DMS153 (cell line): ENCODE data around the gene BSN.
A peak's percentile ranks its signal among the peaks of the same experiment; 100 is the strongest.

ENCODE experiments used
- DNase-seq: peaks from one replicate; lab custom pipeline; 2025; lab: John Stamatoyannopoulos, UW

The BSN gene, protein sequence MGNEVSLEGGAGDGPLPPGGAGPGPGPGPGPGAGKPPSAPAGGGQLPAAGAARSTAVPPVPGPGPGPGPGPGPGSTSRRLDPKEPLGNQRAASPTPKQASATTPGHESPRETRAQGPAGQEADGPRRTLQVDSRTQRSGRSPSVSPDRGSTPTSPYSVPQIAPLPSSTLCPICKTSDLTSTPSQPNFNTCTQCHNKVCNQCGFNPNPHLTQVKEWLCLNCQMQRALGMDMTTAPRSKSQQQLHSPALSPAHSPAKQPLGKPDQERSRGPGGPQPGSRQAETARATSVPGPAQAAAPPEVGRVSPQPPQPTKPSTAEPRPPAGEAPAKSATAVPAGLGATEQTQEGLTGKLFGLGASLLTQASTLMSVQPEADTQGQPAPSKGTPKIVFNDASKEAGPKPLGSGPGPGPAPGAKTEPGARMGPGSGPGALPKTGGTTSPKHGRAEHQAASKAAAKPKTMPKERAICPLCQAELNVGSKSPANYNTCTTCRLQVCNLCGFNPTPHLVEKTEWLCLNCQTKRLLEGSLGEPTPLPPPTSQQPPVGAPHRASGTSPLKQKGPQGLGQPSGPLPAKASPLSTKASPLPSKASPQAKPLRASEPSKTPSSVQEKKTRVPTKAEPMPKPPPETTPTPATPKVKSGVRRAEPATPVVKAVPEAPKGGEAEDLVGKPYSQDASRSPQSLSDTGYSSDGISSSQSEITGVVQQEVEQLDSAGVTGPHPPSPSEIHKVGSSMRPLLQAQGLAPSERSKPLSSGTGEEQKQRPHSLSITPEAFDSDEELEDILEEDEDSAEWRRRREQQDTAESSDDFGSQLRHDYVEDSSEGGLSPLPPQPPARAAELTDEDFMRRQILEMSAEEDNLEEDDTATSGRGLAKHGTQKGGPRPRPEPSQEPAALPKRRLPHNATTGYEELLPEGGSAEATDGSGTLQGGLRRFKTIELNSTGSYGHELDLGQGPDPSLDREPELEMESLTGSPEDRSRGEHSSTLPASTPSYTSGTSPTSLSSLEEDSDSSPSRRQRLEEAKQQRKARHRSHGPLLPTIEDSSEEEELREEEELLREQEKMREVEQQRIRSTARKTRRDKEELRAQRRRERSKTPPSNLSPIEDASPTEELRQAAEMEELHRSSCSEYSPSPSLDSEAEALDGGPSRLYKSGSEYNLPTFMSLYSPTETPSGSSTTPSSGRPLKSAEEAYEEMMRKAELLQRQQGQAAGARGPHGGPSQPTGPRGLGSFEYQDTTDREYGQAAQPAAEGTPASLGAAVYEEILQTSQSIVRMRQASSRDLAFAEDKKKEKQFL (N-terminal part only)

DNA sequence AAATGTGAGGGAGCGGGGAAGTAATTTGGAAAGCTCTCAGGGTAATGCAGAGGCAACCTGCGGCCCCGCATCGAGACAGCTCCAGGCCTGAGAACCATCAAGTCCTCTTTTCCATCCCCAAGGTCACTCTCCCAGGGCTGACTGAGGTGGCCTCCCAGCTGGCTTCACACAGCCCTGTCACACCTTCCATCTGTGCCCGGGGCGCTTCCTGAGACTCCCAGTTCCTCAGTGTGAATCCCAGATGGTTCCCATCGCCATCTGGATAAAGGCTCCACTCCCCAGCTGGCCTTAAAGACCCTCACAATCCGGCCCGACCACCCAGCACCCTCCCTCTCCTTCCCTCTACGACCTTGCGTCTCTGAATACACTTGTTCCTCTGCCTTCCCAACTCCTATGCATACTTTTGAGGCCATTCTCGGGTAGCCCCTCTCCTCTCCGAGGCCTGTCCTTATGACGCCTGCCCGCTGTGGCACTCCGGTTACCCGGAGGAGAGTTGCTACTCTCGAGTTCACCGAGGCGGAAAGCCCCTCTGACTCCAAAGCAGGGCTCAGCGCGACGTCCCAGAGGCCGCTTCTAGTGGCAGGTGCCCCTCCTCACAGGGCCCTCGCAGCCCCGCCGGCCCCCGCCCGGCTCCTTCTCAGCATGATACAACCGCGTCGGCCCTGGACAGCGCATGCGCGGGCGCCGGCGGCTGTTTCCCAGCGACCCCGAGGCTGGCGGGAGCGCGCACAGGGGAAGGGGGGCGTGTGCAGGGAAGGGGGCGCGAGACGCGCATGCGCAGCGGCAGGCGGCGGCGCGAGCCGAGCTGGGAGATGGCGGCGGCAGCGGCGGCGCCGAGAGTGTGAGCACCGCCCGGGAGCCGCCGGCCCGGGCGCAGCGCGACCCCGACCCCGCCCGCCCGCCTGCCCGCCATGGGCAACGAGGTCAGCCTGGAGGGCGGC is at the start of gene BSN:
BSN (plus strand) TSS at position 786 of the 941 bp plus-strand sequence; CDS start at position 912, 126 bp downstream.
- DNase-seq = peak; percentile 51

DNA sequence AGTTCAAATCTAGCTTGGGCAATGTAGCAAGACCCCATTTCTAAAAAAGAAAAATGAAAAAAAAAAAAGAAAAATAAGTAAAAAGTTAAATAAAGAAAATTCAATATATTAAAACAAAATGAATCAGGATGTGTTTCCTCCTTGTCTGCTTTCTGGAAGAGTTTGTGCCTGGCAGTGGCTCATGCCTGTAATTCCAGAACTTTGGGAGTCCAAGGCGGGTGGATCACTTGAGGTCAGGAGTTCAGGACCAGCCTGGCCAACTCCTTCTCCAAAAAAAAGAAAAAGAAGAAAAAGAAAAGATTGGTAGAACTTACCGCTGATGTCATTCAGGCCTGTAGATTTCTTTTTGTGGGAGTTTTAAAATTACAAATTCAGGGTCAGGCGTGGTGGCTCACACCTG is 47.4 kb upstream of the BSN start:
- no peak for DNase-seq

DNA sequence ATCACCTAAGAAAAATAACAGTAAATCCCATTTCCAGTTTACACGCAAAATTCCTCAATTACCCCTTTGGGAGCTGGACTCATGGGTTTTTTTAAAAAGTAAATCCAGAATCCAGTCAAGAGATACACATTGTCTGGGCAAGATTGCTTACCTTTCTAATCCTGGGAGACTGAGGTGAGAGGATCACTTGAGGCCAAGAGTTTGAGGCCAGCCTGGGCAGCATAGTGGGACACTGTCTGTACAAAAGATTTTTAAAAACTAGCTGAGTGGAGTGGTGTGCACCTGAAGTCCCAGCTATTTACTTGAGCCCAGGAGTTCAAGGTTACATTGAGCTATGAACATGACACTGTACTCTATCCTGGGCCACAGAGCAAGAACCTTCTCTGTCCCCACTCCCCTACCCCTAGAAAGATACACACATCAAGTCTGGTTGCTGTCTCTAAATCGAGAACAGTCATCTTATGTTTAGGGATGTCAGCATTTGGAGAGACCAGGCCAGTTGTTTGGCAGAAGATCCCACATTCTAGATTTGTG is 45.2 kb upstream of the BSN start:
- no peak for DNase-seq

DNA sequence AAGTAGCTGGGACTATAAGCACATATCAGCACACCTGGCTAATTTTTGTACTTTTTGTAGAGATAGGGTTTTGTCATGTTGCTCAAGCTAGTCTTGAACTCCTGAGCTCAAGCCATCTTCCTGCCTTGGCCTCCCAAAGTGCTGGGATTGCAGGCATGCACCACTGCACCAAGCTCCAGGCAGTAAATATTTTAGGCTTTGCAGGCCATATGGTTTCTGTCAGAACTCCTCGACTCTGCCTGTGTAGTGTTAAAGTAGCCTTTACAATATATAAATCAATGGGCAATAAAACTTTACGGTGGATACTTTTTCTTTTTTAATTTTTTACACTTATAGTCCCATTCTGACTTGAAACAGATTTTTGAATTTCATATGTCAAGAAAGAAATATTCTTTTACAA is 42.6 kb upstream of the BSN start:
- no peak for DNase-seq

DNA sequence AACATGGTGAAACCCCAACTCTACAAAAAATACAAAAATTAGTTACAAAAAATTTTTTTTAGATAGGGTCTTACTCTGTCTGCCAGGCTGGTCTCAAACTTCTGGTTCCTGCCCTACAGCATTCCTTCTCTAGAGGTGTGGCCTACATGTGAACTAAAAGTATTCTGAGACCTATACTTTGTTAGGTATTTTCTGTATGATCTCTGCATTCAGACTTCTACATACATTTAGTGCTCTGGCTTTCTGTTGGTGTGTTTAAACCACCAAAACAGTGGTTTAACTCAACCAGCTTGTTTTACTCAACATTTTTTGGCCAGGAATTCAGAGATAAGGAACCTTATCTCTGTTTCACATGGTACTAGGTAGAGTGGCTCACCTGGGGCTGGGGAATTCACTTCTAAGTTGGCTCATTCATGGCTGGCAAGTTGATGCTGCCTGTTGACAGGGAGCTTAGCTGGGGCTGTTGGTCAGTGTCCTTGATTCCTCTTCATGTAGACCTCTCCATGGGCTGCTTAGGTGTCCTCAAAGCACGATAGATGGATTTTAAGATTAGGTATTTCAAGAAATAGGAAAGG is 41.4 kb upstream of the BSN start:
- no peak for DNase-seq

DNA sequence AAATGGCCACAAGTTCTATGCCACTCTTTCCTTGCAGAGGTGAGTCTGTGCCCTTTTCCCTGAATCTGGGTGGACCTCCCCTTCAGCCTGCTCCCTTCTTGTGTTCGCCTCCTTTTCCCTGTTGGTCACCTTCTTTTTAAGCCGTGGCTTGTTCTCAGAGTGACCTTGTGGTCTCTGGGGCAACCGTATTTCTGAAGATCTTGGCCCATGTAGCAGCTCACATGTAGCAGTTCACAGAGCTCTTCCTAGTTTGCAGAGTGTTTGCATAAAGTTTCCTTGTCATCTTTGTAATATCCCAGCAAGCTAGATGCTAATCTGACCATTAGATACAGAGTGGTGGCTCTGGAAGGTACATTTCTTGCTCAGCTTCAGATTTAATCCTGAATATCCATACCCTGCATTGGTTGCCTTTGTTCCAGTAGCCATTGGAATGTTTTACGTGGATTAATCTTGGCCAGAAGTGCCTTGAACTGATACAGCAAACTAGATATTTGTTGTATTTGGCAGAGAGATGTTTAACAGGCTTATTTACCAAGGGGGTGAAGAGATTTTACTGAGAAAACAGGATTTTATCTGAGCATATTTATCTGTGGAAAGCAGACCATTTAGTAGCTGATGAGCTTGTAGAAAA is 40.7 kb upstream of the BSN start:
- DNase-seq = no peak

DNA sequence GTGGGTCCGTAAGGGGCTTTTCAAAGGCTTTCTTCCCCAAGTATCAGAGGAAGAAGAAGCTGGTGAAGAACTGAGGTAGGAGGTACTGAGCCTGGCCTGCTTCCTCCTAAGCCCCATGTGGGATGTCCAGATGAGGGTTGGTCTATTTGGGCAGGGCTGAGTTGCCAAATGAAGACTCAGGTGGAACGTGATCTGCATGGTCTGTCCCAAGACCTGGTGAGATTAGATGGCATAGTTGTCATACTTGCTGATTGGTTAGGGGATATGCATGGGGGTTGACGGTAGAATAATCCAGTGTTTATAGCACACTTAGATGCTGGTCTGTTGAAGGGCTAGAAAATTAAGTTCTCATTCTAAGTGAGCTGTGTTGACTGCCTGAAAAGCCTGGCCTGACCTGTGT is 36.3 kb upstream of the BSN start:
- DNase-seq = no peak

DNA sequence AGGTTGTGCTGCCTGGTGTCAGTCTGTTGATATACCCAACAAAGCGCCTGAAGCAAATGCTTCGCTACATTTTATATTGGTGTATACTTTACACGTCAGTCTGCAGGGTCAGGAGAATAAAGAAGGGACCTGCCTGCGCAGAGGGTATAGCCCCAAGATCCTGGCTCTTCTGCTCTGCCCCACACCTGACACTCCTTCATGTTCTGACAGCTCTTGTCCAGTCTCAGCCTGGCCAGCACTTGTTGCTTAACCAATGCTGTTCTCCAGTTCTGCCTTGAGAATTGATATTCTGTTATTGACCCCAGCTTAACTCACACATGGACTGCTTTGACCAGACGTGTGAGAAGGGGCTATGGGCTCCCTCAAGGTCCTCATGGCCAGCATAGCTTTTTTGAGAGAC is 35.8 kb upstream of the BSN start:
- no peak for DNase-seq

DNA sequence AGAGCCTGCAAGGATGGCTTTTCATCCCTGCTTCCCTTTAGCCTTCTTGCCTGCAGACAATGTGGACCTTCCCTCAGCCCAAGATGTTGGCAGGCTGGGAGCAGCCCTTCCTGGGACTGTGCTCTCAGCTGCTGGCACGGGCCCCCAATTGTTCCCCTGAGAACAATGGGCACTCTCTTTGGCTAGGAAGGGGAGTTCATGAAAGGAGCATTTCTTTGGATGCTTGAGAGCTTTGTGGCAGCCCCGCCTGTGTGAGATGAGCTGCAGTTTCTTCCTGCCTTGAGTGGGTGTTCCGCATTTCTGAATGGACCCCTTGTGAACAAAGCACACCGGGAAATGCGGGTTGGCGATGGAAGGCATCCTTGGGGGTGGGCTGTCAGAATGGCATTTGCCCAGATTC is 35.0 kb upstream of the BSN start:
- no peak for DNase-seq

DNA sequence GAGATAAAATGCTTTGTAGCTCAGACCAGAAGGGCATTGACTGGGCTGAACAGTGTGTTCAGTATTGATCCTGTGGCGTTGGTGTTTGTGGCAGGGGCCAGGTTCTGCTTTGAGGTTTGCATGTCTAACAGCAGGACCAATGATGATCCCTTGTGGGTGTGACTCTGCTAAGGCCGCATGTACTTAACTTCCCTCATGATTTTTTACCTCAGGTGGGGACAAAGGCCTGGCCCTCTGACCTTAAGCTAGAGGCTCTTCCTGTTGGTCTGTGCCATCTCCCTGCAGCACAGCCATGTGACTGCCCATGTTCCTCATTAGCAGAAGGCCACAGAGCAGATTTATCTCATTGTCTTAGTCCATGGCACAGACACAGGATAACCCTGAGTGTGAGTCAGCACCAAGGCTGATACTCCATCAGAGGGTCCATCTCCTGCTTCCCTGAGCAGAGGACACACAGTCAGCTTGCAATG is 34.3 kb upstream of the BSN start:
- no peak for DNase-seq

DNA sequence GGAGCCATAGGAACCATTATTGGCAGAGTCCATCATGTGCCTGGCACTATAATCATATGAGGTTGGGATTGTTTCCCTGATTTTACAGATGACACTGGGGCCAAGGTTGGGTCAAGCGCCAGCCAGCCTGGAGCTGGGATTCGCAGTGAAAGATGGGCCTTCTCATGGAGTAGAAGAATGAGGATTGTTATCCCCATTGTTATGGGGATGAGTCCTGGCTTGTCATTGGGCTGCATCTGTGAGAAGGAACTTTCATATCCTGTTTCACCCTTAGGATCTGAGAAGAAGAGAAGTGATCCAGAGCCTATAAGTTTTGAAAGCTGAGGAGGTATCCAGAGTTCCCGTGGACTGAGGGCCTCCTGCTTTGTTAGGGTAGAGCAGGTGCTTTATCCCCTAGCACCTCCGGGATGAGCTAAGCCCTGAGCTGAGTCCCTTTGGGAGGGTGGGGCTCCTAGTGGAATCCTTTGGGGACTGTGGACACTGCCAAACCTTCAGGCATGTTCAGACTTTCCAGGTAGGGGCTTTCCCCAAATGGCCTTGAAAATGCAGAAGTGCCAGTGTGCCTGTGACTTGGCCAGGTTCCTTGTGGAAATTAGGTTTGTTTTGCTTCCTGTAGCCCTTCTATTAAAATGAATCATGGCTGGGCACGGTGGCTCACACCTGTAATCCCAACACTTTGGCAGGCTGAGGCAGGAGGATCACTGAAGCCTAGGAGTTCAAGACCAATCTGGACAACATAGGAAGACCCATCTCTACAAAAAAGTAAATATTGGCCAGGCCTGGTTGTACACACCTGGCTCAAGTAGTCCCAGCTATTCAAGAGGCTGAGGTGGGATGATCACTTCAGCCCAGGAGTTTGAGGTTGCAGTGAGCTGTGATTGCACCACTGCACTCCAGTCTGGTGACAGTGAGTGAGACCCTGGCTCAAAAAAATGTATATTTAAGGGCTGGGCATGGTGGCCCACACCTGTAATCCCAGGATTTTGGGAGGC is 30.2 kb upstream of the BSN start:
- no peak for DNase-seq

DNA sequence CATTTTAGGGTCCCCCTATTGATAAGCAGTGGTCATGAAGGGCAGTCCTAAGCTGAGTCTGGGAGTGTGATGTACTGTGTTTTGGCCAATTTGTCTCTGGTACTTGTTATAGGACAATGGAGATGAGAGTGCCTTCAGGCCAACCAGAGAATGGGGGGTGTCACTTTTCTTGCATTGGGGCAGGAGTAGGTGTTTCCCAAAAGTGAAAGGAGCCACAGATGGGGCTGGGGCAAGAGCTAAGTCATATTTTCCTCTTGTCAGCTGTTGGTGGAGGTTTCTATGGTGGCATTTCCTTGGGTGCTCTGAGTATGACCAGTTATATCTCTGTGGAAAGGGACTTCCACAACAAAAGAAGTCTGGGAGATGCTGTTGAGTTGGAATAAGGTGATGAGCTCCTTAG is 24.7 kb upstream of the BSN start:
- no peak for DNase-seq

DNA sequence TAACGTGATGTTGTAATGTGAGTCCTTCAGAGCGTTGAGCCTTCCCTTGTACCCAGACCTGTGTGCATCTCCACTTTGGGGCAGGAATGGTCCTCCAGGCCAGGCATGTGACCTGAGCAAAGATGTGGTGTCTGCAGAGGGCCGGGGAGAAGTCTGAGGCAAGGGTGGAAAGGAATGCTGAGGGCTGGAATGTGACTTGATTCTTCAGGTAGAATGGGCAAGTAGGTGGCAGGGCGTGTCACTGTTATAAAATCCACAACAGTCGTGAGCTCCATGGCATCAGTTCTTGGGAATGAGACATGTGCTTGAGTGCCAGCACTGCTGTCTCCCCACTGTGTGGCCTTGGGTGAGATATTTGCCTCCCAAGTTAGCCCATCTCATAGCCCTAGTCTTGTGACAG is 24.0 kb upstream of the BSN start:
- no peak for DNase-seq

DNA sequence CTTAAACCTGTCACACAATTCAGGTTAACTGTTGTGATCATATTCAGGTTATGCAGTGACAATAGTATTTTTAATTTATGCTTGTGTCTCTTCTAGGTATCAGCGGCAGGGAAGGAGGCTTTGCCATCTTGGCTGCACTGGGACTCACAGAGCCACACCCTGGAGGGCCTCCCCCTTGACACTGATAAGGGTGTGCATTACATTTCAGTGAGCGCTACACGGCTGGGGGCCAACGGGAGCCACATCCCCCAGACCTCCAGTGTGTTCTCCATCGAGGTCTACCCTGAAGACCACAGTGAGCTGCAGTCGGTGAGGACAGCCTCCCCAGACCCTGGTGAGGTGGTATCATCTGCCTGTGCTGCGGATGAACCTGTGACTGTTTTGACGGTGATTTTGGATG is 23.6 kb upstream of the BSN start:
- no peak for DNase-seq

DNA sequence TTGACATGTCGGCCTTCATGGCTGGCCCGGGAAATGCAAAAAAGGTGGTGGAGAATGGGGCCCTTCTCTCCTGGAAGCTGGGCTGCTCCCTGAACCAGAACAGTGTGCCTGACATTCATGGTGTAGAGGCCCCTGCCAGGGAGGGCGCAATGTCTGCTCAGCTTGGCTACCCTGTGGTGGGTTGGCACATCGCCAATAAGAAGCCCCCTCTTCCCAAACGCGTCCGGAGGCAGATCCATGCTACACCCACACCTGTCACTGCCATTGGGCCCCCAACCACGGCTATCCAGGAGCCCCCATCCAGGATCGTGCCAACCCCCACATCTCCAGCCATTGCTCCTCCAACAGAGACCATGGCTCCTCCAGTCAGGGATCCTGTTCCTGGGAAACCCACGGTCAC is 23.1 kb upstream of the BSN start:
- DNase-seq = no peak

DNA sequence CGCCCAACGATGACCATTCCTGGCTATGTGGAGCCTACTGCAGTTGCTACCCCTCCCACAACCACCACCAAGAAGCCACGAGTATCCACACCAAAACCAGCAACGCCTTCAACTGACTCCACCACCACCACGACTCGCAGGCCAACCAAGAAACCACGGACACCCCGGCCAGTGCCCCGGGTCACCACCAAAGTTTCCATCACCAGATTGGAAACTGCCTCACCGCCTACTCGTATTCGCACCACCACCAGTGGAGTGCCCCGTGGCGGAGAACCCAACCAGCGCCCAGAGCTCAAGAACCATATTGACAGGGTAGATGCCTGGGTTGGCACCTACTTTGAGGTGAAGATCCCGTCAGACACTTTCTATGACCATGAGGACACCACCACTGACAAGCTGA is 22.6 kb upstream of the BSN start:
- DNase-seq = no peak

DNA sequence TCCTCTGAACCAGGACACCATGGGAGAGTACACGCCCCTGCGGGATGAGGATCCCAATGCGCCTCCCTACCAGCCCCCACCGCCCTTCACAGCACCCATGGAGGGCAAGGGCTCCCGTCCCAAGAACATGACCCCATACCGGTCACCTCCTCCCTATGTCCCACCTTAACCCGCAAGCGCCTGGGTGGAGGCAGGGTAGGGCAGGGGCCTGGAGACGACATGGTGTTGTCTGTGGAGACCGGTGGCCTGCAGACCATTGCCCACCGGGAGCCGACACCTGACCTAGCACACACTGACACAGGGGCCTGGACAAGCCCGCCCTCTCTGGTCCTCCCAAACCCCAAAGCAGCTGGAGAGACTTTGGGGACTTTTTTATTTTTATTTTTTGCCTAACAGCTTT is 21.2 kb upstream of the BSN start:
- DNase-seq = no peak

DNA sequence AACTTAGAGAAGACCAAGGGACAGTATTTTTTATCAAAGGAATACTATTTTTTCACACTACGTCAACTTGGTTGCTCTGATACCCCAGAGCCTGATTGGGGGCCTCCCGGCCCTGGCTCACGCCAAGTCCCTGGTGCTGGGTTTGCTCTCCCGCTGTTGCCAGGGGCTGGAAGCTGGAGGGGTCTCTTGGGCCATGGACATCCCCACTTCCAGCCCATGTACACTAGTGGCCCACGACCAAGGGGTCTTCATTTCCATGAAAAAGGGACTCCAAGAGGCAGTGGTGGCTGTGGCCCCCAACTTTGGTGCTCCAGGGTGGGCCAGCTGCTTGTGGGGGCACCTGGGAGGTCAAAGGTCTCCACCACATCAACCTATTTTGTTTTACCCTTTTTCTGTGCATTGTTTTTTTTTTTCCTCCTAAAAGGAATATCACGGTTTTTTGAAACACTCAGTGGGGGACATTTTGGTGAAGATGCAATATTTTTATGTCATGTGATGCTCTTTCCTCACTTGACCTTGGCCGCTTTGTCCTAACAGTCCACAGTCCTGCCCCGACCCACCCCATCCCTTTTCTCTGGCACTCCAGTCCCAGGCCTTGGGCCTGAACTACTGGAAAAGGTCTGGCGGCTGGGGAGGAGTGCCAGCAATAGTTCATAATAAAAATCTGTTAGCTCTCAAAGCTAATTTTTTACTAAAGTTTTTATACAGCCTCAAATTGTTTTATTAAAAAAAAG is 20.3 kb upstream of the BSN start:
- no peak for DNase-seq
